Astrocyte (in vitro differentiated cells and primary cell): ENCODE data around the gene RNPEP. TPM values are rescaled to one million over a fixed set of nuclear protein-coding genes. Genes with fewer than 3 reads are reported as not detected.
A peak's percentile ranks its signal among the peaks of the same experiment; 100 is the strongest.

Experiments
- DNase-seq: peaks from one replicate; pipeline ENCODE4 v3.0.0-alpha.2; 2010; ENCODE audit warnings: low read depth
- FAIRE-seq: peaks from 2 replicates; lab custom pipeline; 2011; peaks lifted over from hg19 to GRCh38; lab: Jason Lieb, UNC
- H2AFZ ChIP-seq: 2 replicates; pipeline ENCODE4 v1.6.0; 2012; ENCODE audit warnings: low read depth, low read length, inconsistent platforms
- H3K27ac ChIP-seq: 2 replicates; pipeline ENCODE4 v1.5.1; 2011; ENCODE audit warnings: low read depth, low read length, inconsistent platforms
- H3K27me3 ChIP-seq: 2 replicates; pipeline ENCODE4 v1.6.0; 2011; ENCODE audit warnings: low read length, inconsistent platforms; ENCODE audit not compliant: insufficient read depth
- H3K36me3 ChIP-seq: 2 replicates; pipeline ENCODE4 v1.5.1; 2011; ENCODE audit warnings: low read length, inconsistent platforms; ENCODE audit not compliant: insufficient read depth
- H3K4me1 ChIP-seq: 2 replicates; pipeline ENCODE4 v1.5.1; 2011; ENCODE audit warnings: low read length, inconsistent platforms; ENCODE audit not compliant: insufficient read depth
- H3K4me2 ChIP-seq: 2 replicates; pipeline ENCODE4 v1.6.0; 2012; ENCODE audit warnings: low read length, inconsistent platforms
- H3K4me3 ChIP-seq: 2 replicates; pipeline ENCODE4 v1.5.1; 2011; ENCODE audit warnings: low read depth, mild to moderate bottlenecking, low read length, inconsistent platforms; ENCODE audit not compliant: insufficient read depth
- H3K79me2 ChIP-seq: 2 replicates; pipeline ENCODE4 v1.6.0; 2012; ENCODE audit warnings: mild to moderate bottlenecking, low read length, inconsistent platforms; ENCODE audit not compliant: insufficient read depth
- H3K9ac ChIP-seq: 2 replicates; pipeline ENCODE4 v1.6.0; 2012; ENCODE audit warnings: mild to moderate bottlenecking, low read length, inconsistent platforms
- H3K9me3 ChIP-seq: 2 replicates; pipeline ENCODE4 v1.5.1; 2012; ENCODE audit warnings: low read depth, mild to moderate bottlenecking, low read length, inconsistent platforms; ENCODE audit not compliant: insufficient read depth
- H4K20me1 ChIP-seq: 2 replicates; pipeline ENCODE4 v1.6.0; 2012; ENCODE audit warnings: low read length, inconsistent platforms; ENCODE audit not compliant: insufficient read depth
- H3K27ac Mint-ChIP-seq: one replicate; pipeline ENCODE4 v1.8.0; 2021; ENCODE audit warnings: mild to moderate bottlenecking, mixed read lengths; ENCODE audit not compliant: unreplicated experiment
- H3K27me3 Mint-ChIP-seq: one replicate; pipeline ENCODE4 v1.8.0; 2021; ENCODE audit warnings: low read depth, mixed read lengths; ENCODE audit not compliant: unreplicated experiment
- H3K36me3 Mint-ChIP-seq: one replicate; pipeline ENCODE4 v1.8.0; 2021; ENCODE audit warnings: low read depth, mixed read lengths; ENCODE audit not compliant: unreplicated experiment
- H3K4me1 Mint-ChIP-seq: one replicate; pipeline ENCODE4 v1.8.0; 2021; ENCODE audit warnings: low read depth, mixed read lengths; ENCODE audit not compliant: unreplicated experiment
- H3K4me3 Mint-ChIP-seq: one replicate; pipeline ENCODE4 v1.8.0; 2021; ENCODE audit warnings: mild to moderate bottlenecking, moderate library complexity, mixed read lengths; ENCODE audit not compliant: unreplicated experiment
- H3K9me3 Mint-ChIP-seq: one replicate; pipeline ENCODE4 v1.8.0; 2021; ENCODE audit warnings: mild to moderate bottlenecking, mixed read lengths; ENCODE audit not compliant: unreplicated experiment
- EZH2 ChIP-seq: IDR thresholded peaks from 2 replicates; pipeline ENCODE4 v1.6.1; 2012; ENCODE audit warnings: mild to moderate bottlenecking, low read length, inconsistent platforms; ENCODE audit not compliant: insufficient read depth
- total RNA-seq: library from RNA; stranded (reverse); gene quantifications from 2 replicates; pipeline ENCODE4 v1.2.1, GENCODE V29; 2021
- TF ChIP-seq, protein P1 (sequence below): IDR thresholded peaks from 2 replicates; pipeline ENCODE4 v1.5.1; 2011; ENCODE audit warnings: low read depth, mild to moderate bottlenecking, inconsistent platforms, low read length, moderate library complexity; ENCODE audit not compliant: insufficient read depth

RNPEP gene
- total RNA-seq, 1 donor from 2014 or later: 68.9 TPM

DNA sequence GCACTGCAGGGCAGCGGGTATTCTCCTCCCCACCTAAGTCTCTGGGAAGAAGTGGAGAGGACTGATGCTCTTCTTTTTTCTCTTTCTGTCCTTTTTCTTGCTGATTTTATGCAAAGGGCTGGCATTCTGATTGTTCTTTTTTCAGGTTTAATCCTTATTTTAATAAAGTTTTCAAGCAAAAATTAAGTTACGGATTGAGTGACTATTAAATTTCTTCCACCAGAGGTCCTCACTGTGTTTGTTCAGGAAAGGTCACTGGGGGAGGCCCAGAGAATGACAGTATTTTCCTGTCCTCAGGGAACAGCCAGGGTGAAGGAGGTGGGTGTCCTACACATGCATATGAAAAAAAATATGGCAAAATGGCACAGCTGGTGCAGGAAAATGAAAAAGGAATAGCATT, 23.5 kb downstream of the RNPEP start:
- Histone ChIP-seq H3K4me1 (no peaks in the 10 kb centered on the region), H3K4me2 (no peak overlapping the region), H3K4me3 (no peak overlapping the region), H3K27ac (no peak overlapping the region), H3K36me3 (peaks cover 33% of the 10 kb centered on the region), H2AFZ (no peak overlapping the region), H3K27me3 (no peaks in the 10 kb centered on the region), H3K79me2 (no peaks in the 10 kb centered on the region), H3K9ac (no peak overlapping the region), H3K9me3 (no peaks in the 10 kb centered on the region), H4K20me1 (peaks cover 21% of the 10 kb centered on the region)
- peaks cover 12% of the 10 kb centered on the region for H3K4me1 Mint-ChIP-seq
- H3K9me3 Mint-ChIP-seq: no peaks in the 10 kb centered on the region
- TF ChIP-seq EZH2: no peak
- TF ChIP-seq, protein P1, sequence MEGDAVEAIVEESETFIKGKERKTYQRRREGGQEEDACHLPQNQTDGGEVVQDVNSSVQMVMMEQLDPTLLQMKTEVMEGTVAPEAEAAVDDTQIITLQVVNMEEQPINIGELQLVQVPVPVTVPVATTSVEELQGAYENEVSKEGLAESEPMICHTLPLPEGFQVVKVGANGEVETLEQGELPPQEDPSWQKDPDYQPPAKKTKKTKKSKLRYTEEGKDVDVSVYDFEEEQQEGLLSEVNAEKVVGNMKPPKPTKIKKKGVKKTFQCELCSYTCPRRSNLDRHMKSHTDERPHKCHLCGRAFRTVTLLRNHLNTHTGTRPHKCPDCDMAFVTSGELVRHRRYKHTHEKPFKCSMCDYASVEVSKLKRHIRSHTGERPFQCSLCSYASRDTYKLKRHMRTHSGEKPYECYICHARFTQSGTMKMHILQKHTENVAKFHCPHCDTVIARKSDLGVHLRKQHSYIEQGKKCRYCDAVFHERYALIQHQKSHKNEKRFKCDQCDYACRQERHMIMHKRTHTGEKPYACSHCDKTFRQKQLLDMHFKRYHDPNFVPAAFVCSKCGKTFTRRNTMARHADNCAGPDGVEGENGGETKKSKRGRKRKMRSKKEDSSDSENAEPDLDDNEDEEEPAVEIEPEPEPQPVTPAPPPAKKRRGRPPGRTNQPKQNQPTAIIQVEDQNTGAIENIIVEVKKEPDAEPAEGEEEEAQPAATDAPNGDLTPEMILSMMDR: peak; percentile 34
- H3K27me3 Mint-ChIP-seq: no peaks in the 10 kb centered on the region
- H3K4me3 Mint-ChIP-seq: no peak overlapping the region
- H3K27ac Mint-ChIP-seq: no peak overlapping the region
- peaks cover 17% of the 10 kb centered on the region for H3K36me3 Mint-ChIP-seq
- FAIRE-seq (no peak), DNase-seq (no peak)

DNA sequence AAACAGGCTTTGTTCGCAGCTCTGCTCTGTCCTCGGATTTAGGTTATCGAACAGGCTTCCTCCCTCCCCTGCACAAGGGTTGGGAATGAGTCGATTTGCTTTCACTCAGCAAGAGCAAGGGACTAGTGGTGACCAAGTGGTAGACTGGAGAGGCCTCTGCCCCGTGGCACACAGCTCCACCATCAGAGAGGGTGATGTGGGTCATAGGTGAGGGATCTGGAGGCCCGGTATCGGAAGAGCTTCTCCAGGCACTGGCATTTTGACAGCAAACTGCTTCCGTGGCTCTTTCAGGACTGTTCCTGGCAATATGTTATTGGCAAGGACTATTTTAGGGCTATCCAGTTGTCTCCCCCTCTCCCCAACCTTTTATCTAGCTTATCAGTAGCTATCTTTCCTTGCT, 24.9 kb downstream of the RNPEP start:
- no peaks in the 10 kb centered on the region for H3K9me3 ChIP-seq
- H3K4me3 ChIP-seq: no peak overlapping the region
- no peak overlapping the region for H2AFZ ChIP-seq
- peaks cover 12% of the 10 kb centered on the region for H3K4me1 Mint-ChIP-seq
- H3K9me3 Mint-ChIP-seq: no peaks in the 10 kb centered on the region
- no peak for DNase-seq
- no peak overlapping the region for H3K9ac ChIP-seq
- H3K36me3 Mint-ChIP-seq: peaks cover 9% of the 10 kb centered on the region
- H3K27ac ChIP-seq: no peak overlapping the region
- no peaks in the 10 kb centered on the region for H3K27me3 ChIP-seq
- peaks cover 3% of the 10 kb centered on the region for H3K27me3 Mint-ChIP-seq
- peaks cover 17% of the 10 kb centered on the region for H4K20me1 ChIP-seq
- H3K4me3 Mint-ChIP-seq: no peak overlapping the region
- no peaks in the 10 kb centered on the region for H3K79me2 ChIP-seq
- H3K36me3 ChIP-seq: peaks cover 27% of the 10 kb centered on the region
- H3K4me1 ChIP-seq: no peaks in the 10 kb centered on the region
- H3K27ac Mint-ChIP-seq: no peak overlapping the region
- TF ChIP-seq, protein P1: no peak
- TF ChIP-seq EZH2: no peak
- FAIRE-seq: no peak
- no peak overlapping the region for H3K4me2 ChIP-seq

DNA sequence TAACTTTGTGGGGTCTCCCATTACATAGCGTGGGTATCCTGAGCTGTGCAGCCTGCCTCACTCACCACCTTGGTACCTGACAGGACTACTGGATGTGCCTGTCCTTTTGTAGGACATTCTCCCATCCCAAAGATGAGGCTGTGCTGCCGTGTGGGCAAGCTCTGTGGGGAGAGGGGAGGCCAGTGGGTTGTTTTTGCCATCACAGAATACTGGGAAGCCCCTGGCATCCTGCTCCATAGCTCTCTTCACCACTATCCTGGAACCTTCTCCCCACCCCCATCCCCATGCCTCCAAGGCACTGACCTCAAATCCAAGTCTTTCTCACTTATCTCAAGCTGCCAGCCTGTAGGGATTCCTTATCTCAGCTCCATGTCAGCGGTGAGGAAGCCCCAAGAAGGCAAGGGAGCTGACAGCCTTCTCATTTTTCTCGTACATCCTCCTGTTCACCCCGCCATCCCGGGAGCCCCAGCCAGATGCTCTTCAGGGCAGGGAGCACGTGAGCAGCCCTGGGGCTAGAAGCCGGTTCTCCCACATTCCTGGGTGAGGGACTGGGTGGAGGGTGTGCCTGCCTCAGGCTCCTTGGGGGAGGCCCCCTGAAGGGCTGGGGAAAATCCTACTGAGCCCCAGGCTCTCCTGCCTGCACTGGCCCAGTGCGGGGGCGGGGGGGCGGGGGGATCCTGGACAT, 25.5 kb downstream of the RNPEP start:
- no peak overlapping the region for H3K4me3 ChIP-seq
- TF ChIP-seq EZH2: no peak
- TF ChIP-seq, protein P1: no peak
- peaks cover 17% of the 10 kb centered on the region for H4K20me1 ChIP-seq
- H3K27me3 ChIP-seq: no peaks in the 10 kb centered on the region
- no peak for FAIRE-seq
- DNase-seq: no peak
- H3K27ac Mint-ChIP-seq: no peak overlapping the region
- peaks cover 3% of the 10 kb centered on the region for H3K27me3 Mint-ChIP-seq
- no peak overlapping the region for H3K27ac ChIP-seq
- H3K9me3 Mint-ChIP-seq: no peaks in the 10 kb centered on the region
- H3K4me1 Mint-ChIP-seq: peaks cover 12% of the 10 kb centered on the region
- H3K9me3 ChIP-seq: no peaks in the 10 kb centered on the region
- H2AFZ ChIP-seq: no peak overlapping the region
- H3K36me3 Mint-ChIP-seq: peaks cover 4% of the 10 kb centered on the region
- H3K79me2 ChIP-seq: no peaks in the 10 kb centered on the region
- no peak overlapping the region for H3K9ac ChIP-seq
- H3K4me3 Mint-ChIP-seq: no peak overlapping the region
- no peaks in the 10 kb centered on the region for H3K4me1 ChIP-seq
- H3K4me2 ChIP-seq: no peak overlapping the region
- H3K36me3 ChIP-seq: peaks cover 21% of the 10 kb centered on the region
